CD4-positive, alpha-beta T cell treated with Interleukin-21 for 1 hour (primary cell): Measurements from ENCODE around the gene PCDH9.

ENCODE experiments used
- DNase-seq: peaks from one replicate; pipeline ENCODE4 v3.0.0-alpha.2; 2020

The PCDH9 gene

DNA sequence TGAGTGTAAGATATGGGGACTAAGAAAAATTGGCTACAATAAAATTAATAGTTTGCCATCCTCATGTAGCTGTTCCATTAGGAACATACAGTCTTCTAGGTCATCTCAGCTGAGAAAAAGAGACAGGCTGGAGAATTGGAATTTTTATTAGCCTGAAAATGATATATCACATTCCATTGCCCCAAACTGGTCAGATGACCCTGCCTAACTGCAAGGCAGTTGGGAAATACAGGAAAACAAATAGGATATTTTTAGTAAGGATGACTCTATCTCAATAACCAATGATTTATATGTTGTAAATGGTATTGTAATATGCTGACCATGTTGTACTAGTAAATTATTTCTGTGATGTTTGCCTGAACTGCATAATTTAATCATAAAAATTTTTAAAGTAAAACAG lies 673.8 kb downstream of the PCDH9 start:
- DNase-seq, result no peak

DNA sequence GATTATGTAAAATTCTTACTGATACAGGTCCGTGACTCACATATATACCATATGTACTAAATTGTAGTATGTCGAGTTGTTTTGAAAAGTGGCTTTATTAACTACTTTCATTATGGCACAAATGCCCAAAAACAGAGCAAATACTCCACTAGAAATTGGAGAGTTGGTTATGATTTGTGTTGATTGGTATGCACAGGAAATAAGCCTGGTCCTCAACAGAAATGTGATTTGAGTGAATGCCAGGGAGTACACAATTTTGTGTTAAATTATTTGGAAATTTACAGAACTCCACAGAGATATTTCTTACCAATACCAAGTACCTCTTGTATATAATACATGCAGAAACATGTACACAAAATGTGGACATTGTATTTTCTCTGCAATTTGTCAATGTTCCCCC lies 676.7 kb downstream of the PCDH9 start:
- no peak for DNase-seq

DNA sequence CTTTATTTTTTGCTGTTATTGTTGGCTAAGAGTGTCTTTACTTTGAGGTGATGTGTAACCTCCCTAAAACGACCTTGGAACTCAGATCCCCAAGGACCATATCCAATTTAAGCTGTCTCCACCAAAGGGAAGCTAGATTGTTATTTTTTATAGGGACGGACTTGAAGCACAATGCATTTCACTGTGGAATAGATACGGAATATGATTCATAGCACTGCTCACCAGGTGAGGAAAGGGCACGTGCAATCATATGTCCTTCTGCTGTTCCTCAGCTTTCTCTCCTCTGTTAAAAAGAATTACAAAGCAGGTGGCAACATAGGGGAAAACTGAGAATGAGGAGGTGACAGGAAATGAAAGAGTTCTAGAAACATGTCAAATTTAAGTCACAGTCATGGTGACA lies 679.0 kb downstream of the PCDH9 start:
- no peak for DNase-seq

DNA sequence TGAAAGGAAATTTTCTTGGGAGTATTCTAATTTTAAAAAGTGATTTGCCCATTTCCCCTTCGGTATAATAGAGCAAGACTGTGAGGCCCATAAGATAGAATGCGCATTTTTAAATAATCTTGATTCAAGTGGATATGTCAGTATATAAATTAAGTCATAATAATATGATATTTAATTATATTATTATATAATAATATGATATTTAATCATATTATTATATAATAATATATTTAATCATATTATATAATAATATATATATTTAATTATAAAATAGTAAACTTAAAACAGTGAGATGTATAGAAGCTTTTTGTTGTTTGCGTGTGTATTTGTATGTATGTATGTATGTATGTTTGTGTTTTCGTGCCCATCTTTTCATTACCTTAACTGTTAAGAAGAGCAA lies 682.5 kb downstream of the PCDH9 start:
- DNase-seq, result no peak

DNA sequence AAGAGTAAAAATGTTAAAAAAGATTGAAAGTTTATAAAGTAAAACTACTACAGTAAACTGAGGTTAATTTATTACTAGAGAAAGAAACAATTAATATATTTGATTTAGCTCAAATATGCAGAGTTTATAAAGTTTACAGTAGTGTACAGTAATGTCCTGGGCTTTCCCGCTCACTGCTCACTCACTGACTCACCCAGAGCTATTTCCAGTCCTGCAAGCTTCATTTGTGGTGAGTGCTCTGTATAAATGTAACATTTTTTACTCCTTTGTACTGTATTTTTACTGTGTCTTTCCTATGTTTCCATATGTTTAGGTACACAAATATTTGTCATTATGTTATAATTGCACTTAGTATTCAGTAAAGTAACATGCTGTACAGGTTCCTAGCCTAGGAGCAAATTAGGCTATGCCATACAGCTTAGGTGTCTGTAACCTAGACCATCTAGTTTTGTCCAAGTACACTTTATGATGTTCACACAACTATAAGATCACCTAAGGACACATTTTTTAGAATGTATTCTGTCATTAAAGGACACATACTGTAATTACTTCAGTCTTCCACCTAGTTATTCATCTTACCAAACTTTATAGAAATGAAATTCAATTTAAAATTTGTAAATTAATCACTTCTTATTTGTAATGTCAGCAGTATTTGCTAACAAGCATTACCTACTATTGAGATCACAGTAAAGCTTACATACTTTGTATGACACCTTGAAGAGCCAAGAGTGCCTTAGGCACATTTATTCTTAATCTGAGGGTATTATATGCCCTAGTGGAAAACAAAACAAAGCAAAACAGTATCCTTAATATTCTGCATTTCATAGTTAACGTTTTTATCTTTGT lies 683.4 kb downstream of the PCDH9 start:
- DNase-seq, result no peak

DNA sequence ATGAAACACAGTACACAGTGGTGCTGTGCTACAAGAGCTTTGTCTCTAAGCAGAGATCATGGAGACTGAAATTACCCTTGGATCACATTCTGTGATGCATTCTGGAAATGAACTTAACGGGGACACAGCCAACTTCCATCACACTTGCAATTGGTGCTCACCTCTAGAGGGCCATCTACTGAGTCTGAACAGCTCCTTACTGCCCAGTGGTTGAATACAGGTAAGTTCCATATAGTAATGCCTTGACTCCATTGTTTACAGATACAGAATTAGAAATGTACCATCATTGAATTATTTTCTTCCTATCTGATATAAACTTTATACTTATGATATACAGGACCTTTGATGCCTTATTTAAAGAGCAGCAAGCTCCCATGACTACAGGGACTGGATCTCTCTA lies 686.4 kb downstream of the PCDH9 start:
- DNase-seq, result no peak

DNA sequence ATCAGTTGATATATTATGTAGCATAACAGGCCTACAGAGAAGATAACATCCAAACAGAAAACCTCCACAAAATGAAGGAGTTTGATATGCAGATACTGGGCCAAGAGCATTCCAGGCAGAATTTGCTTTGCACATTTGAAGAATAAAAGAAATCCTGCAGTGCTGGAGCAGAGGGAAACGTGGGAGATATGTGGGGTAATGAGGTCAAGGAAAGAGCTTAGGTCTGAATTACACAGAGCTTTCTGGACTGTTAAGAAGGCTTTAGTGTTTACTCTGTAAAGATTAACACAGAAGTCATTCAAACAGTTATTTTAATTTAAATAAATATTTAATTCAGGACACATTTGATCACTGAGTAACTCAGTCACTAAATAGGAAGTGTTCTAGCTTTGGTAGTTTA lies 692.7 kb downstream of the PCDH9 start:
- DNase-seq, result no peak

DNA sequence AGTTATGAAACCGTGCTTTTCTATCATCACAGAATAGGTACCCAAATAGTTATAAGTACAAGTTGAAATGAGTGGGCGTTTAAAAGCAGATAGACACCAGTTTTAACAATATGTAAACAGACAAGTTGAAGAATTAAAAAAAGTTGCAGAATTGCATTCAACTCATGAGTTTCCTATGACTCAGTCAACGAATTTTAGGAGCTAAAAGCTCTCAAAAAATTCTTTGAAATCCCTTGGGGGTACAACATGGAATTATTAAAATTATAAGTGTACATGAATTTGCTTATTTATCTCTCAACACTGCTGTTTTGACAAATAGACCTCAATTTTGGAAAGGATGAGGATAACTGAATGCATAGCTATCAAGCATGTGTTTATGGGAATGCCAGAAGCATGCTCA lies 693.4 kb downstream of the PCDH9 start:
- DNase-seq, result no peak

DNA sequence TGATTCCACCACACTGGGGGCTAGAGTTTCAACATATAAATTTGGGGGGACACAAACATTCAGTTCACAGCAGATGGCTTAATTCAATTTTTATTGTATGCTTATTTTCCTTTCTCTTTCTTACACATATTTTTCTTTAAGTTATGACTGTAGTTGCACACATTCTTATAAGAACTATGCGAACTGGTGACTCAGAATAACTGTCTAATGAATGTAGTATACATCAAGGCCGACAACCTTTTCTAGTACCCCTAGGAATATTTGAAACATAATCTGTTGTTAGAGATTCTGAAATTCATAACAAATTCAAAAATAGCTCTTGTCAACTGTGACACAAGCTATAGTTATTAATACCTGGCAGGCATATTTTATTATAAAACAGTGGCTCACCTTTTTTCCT lies 695.6 kb downstream of the PCDH9 start:
- DNase-seq, result no peak

DNA sequence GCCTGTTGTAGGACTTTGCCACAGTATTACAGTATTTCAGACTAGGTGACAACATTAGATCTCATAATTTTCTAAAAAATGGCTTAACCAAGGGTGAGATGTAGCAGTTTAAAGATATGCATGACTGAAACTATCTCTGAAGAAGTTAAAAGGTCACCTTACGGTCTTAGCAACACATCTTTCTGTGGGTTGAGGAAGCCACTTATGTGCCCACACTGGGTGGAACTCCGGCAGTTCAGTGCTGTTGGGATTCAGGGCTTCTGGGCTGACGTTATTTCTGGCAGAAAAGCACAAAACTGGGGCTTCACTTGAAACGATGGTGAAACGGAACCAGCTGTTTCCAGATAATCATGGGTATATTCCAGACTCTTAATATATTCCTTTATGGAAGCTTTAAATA lies 697.3 kb downstream of the PCDH9 start:
- no peak for DNase-seq

DNA sequence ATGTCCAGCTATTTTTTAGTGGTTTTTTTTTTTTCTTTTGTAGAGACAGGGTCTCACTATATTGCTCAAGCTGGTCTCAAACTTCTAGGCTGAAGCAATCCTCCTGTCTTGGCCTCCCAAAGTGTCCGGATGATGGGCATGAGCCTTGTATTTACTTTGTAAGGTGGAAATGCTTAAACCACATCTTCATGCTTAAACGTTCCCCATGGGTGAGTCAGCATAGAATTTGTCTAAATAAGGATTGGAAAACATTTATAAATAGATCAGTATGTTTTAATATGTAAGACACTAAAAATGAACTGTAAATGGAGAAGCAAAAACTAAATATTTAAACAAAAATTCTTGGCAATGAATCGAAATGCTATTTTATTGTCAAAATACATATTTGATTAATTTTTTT lies 698.0 kb downstream of the PCDH9 start:
- no peak for DNase-seq

DNA sequence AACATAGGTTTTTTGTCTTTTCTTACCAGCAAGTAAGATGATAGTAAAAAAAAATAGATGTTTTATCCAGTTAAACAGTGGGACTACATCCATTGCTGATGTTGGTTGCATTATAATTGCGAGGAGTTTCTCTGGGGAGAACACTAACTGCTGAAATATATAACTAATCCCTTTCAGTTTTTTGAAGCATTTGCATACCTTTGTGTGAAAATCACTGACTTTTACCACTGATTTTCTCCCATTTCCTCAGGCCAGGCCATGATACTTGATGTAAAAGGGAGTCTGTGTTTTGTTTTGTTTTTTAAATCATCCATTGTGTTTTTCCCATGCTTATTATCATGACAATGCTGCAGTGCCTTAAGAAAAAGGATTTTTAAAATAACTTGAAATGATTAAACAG lies 699.5 kb downstream of the PCDH9 start:
- no peak for DNase-seq

DNA sequence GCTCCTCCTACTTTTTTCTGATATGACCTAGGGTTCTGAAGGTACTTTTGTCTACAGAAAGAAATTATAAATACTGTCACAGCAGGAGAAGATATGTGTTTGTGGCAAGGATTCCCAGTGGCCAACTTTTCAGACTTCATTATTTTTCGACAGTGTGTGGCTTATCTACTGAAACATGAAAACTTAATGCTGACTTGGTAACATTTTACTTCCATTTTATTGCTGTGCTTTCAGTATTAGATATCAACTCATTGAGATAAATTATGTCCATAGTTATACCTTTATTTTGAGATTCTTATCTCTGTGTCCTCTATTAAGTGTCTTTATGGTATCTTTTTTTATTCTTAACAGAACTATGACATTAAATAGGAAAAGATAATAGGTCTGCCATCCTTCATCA lies 700.0 kb downstream of the PCDH9 start:
- no peak for DNase-seq

DNA sequence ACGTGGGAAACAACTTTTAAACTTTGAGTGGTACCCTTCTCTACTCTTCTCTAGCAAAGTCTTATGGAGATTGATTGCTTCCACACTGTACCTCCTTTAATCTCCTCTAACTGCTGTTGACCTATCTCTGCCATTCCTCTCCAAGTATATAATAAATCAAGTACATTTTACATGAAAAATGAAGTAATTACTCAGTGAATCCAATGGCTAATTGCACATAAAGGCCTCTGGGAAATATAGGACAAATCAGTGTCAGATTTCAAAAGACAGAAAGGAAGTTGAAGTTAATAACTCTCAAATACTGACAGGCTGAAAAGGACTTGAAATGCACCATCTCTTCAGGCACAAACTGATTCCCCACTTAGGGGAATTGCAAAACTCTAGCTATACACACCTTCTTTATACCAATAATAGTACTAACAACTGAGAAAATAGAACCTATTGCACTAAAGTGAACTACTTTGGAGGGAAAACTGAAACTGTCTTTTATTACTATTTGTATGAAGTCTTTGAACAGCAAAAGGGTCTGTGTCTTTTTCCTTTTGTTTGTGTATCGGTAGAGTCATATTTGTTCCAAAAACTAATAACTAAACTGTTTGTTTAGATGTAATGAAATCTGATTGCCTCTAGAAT lies 701.1 kb downstream of the PCDH9 start:
- no peak for DNase-seq

DNA sequence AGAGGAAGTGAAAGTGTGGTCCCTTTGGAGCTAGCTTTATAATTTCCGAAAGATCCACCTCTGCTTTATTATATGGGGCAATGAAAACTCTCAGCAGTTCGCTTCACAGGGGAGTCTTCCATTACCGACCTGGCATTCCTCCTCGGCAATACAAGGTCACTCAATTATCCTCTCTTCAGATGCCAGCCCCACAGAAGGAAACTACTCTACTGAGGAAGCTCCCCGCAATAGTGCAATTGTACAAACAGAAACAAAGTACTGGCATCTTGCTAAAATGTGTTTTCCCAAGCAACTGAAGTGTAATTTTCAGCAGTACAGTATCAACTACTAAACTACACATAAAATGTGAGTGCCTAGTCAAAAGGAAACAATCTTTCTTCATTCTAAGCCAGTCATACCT lies 702.0 kb downstream of the PCDH9 start:
- DNase-seq, result no peak

DNA sequence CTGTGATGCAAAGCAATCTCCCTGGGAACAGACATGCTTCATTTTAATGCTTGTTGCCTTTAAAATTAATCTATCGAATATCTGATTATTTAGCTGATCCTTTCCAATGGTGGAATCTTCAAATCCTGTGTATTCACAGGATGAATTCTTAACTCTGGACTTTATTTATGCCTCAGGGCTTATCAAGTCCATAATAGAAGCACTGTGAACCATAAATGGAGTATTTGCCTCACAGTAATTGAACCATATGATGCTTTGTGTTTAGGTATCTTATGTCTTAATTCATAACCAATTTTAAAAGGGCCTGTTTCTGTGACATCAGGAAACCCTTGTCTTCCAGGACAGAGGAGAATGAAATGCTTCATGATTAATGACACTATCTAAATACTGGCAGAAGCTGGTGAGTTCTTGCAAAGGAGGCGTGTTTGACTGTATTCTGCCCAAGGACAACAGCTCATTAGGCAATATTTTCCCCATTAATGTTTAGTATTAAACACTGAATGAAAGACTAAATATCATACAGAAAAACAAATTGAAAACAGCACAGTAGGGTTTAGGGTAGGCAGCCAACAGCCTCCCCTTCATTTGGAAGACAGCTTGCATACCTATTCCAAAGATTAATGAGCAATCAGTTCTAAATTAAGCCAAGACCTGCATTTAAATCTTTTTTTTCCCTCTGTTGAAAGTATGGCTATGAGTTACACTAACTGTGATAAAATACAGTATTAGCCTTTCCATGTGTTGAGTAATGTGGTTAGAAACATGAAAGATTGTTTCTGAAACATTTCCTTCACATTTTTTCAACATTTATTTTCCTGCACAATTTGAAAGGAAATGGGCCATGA lies 709.4 kb downstream of the PCDH9 start:
- DNase-seq, result no peak

DNA sequence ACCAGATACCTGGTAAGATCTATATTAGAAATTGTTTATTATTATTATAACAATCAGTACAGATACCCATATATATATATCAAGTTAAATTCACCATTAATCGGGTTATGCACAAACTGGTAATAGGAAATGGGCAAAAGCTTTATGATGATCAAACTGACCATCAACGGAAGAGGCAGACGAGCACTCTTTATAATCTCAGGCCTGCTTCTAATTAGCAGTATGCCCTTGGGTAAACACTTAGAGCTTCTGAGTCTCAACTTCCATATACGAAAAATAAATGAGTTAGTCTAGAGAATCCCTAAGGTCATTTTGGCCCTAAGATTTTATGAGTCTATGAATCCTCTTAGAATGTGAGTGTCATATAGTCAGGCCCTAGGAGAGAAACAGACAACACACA lies 710.9 kb downstream of the PCDH9 start:
- DNase-seq, result no peak

DNA sequence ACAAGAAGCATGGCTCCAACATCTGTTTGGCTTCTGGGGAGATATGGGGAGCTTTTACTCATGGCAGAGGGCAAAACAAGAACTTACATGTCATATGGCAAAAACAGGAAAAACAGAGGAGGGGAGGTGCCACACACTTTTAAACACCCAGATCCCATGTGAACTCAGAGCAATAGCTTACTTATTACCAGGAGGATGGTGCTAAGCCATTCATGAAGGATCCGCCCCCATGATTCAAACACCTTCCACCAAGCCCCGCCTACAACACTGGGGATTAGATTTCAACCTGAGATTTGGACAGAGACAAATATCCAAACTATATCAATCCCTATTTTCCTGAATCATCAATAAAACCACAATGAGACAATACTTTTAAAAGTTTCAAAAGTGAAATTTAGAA lies 712.1 kb downstream of the PCDH9 start:
- DNase-seq, result no peak

DNA sequence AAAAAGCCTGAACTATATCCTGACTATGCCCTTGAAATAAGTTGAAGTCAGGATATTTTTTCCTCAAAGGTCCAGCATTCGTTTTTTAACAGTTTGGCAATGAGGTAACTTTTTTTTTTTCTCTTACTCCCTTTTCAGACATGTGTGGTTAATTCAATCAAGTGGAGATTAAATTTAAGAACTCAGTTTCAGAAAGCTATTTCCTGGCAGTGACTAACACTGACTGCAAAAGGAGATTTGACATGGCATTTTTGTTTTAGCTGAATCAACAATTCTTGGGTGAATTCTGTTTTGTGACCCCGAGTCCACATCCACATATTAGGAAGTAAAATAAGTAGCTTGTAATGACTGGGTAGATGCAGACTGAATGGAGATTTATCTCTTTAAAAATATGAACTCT lies 716.4 kb downstream of the PCDH9 start:
- DNase-seq, result no peak

DNA sequence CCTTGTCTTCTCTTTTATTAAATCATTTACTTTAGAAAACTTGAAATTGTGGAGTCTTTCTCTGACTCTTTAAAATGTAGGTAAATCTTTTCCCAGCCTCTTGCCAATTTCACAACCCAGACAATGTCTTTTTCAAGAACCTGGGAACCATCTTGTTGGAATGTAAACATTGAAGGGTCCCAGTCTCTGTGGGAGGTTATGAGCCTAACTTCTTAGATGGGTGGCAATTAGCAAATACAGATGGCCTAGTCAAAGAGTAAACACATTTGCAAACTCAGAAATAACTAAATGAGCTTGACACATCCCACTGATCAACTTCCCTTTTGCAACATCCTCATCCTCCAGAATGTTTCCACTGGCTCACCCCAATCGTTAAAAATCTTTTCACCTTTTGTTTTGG lies 721.0 kb downstream of the PCDH9 start:
- DNase-seq, result no peak

DNA sequence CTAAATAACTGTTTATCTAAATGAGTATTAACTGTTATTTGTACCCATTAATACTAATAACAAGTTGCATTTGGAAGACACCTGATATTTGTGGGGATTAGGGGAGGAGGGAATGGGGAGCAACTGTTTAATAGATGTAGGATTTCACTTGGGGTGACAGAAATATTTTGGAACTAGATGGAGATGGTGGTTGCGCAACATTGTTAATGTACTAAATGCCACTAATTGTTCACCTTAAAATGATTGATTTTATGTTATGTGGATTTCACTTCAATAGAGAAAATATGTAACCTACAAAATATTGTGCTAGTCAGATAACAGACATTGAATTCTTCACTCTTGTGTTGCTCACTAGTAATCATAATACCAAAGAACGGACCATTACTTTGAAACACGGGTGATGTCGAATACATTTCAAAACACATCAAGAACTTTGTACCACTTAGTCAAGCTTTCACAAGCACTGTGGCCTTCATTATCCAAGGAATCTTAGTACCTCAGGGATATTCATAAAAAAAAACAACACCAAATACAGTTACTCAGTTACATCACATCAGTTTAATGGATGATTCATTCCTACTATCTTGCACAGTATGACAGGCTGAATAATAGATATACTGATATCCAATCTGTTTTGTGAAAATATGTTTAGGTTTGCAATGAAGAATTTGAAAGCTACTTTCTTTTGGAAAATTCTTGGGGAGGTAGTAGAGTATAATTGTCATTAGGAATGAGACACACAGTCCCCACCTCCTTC lies 721.8 kb downstream of the PCDH9 start:
- DNase-seq, result no peak

DNA sequence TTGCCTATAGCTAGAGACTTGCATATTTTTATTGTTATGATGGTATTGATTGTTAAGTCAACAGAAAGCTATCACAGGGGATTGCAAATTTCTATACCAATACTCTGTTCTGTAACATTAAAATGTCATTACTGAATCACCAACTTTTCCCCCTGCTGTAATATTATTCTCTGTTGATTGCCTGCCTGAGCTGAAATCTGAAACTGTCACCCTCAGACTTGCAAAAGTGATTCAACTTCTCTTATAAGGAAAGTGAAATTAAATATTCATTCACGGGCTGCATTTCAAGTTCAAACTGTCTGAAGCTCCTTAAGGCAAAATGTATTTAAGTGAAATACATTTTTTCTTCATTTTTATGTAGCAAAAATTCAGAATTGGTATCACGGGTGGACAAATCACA lies 723.2 kb downstream of the PCDH9 start:
- DNase-seq, result no peak
